CD4-positive, alpha-beta T cell treated with Interleukin-4 for 4 hours (primary cell): ENCODE measurements around the gene ADCY4.

ENCODE experiments used
- DNase-seq: peaks from one replicate; pipeline ENCODE4 v3.0.0-alpha.2; 2020

The ADCY4 gene

GRCh38 chr14:24271134-24271833 is 63.6 kb downstream of the ADCY4 start, which contains the start of gene RABGGTA:
Gene RABGGTA (minus strand): TSS chr14:24271597. CDS start chr14:24271115, 482 bp downstream.
- DNase-seq: peak; percentile 93

- DNase-seq: no peak
Observed at GRCh38 chr14:24270537-24271133, 64.2 kb downstream of the ADCY4 start.

- DNase-seq: no peak
Observed at GRCh38 chr14:24269910-24270536, 64.8 kb downstream of the ADCY4 start.

GRCh38 chr14:24269368-24269767 is 65.5 kb downstream of the ADCY4 start:
- DNase-seq: no peak
